Psoas muscle (tissue), 8 donors: Measurements from ENCODE around the gene LPP. TPM values are rescaled to one million over a fixed set of nuclear protein-coding genes. Genes with fewer than 3 reads are reported as not detected.

Experiments
- ATAC-seq, 4 donors: fragments of 200-7000 bp; cut with Tn5 transposase; one replicate each; pipeline ENCODE4 v1.9.1; 2020; ENCODE audit warnings: moderate library complexity in 3 of 4, mild to moderate bottlenecking in 2 of 4
- DNase-seq, 2 donors: peaks; one replicate each; pipeline ENCODE4 v3.0.0-alpha.2; 2020
- H3K27ac ChIP-seq: fragments of 200-600 bp; one replicate; pipeline ENCODE4 v1.8.0; 2022
- H3K27me3 ChIP-seq, 3 donors: fragments of 200-600 bp in 1 of 3; one replicate each; pipeline versions ENCODE4 v1.6.1 to v1.8.0; 2013 to 2022; ENCODE audit warnings: low read length in 2 of 3, mild to moderate bottlenecking in 2 of 3, moderate library complexity in 1 of 3; ENCODE audit not compliant: insufficient read depth in 3 of 3
- H3K36me3 ChIP-seq, 2 donors: fragments of 200-600 bp in 1 of 2; one replicate each; pipeline versions ENCODE4 v1.6.1 to v1.8.0; 2013 to 2022; ENCODE audit warnings: low read depth in 1 of 2, mild to moderate bottlenecking in 1 of 2, moderate library complexity in 1 of 2; ENCODE audit not compliant: insufficient read depth in 1 of 2
- H3K4me1 ChIP-seq: fragments of 200-600 bp; one replicate; pipeline ENCODE4 v1.8.0; 2022
- H3K4me3 ChIP-seq: fragments of 200-600 bp; one replicate; pipeline ENCODE4 v1.8.0; 2022; ENCODE audit warnings: mild to moderate bottlenecking
- H3K9me3 ChIP-seq: fragments of 200-600 bp; one replicate; pipeline ENCODE4 v1.8.0; 2022
- WGBS, 3 donors: extraction: QIAGEN DNeasy Blood & Tissue Kit; methylation state at CpG; one replicate each; pipeline versions ENCODE4 v1.1.6 to v1.1.7; 2013; 5-methylcytosine and 5-hydroxymethylcytosine counted together
- intact Hi-C, 2 donors: fragments of 100-400 bp; cut with DNase I; formaldehyde crosslinking; loops; one replicate each; pipeline versions ENCODE4 v1.11.0 to v1.14.2; 2022
- polyA plus RNA-seq, 3 donors: library from polyadenylated mRNA; stranded (reverse); fragments of 200-250 nt; gene quantifications; one replicate each; pipeline ENCODE4 v1.2.3, GENCODE V29; 2013
- total RNA-seq, 4 donors: library from RNA; stranded (reverse); fragmentation: NEBNext Ultra II Directional in 2 of 4; extraction: Animal tissue kit (Norgen Biotek cat#: 25700) in 2 of 4; gene quantifications; one replicate each; pipeline versions ENCODE4 v1.2.1 to v1.2.4, GENCODE V29; 2021 to 2023
- TF ChIP-seq, protein P1 (sequence below): fragments of 200-600 bp; IDR thresholded peaks from one replicate; pipeline ENCODE4 v1.8.0; 2022; ENCODE audit warnings: antibody characterized with exemption
- donor health status: healthy with polysubstance abuse.
- donor health status: DM: no; HTN: no; CAD: no; lungs with moderate emphysema.
- donor health status: Bipolar disorder and iron deficiency.
- donor health status: healthy.
- donor health status: DM: yes; HTN: yes; CAD: no.
- donor health status: DM: no; HTN: no; CAD: no.
- donor health status: DM: no; HTN: no; CAD: no.
- donor health status: DM: yes; HTN: yes; CAD: no.

LPP gene
- total and polyA plus RNA-seq, 7 donors, result 2.6 to 80.3 (median 42.8) TPM

DNA sequence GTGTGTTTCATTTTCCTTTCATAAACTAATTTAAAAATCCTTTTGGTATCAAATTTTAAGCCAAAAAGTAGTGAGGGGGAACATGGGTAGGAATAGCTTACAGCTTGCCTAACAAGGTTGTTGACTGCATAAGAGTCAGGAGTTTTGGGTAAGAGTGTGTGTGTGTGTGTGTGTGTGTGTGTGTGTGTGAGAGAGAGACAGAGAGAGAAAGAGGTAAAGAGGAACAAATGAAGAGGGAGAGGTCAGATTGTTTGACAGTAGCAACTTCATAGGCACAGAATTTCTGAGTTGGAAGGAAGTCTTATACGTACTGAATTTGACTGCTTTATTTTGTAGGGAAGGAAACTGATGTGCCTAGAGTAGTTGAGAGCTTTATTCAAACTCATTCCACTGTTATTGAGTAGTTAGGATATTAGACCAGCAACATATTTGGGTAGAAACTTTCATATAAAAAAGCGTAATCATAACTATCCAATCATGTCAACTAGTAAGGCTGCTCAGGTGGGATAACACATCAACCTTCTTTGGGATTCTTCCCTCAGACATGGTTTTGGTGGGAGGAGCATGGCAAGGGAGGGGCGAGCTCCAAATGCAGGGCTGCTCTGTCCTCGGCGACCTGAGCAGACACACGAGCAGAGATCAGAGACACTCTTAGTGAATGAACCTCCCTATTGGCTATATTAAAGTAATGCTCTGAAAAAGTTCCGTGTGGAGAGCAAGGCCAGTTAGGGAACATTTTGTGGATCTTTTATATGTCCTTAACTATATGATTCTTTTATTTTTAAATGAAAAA, 86.4 kb downstream of the LPP start:
- 56 to 78% (median 62%) methylated on average over 7 of the region's 7 CpGs for WGBS, 3 donors
- no peaks in the 10 kb centered on the region for H3K9me3 ChIP-seq
- H3K27ac ChIP-seq, result peak overlapping the region; percentile 91
- peaks cover 30% of the 10 kb centered on the region for H3K4me1 ChIP-seq
- intact Hi-C loops, result loop anchor here in 1 of 2 donors (5.0 kb wide), 1 partner anchor 498 kb away; no protein-coding TSS in a partner anchor
- TF ChIP-seq, protein P1, sequence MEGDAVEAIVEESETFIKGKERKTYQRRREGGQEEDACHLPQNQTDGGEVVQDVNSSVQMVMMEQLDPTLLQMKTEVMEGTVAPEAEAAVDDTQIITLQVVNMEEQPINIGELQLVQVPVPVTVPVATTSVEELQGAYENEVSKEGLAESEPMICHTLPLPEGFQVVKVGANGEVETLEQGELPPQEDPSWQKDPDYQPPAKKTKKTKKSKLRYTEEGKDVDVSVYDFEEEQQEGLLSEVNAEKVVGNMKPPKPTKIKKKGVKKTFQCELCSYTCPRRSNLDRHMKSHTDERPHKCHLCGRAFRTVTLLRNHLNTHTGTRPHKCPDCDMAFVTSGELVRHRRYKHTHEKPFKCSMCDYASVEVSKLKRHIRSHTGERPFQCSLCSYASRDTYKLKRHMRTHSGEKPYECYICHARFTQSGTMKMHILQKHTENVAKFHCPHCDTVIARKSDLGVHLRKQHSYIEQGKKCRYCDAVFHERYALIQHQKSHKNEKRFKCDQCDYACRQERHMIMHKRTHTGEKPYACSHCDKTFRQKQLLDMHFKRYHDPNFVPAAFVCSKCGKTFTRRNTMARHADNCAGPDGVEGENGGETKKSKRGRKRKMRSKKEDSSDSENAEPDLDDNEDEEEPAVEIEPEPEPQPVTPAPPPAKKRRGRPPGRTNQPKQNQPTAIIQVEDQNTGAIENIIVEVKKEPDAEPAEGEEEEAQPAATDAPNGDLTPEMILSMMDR, result no peak
- DNase-seq, result peak in 1 of 2 donors; percentile 61
- no peaks in the 10 kb centered on the region for H3K36me3 ChIP-seq
- H3K4me3 ChIP-seq, result peak overlapping the region; percentile 14
- H3K27me3 ChIP-seq, result no peaks in the 10 kb centered on the region
- ATAC-seq, result peak; percentile 36 to 58 (median 43)

GRCh38 chr3:188241072-188241471, 87.1 kb downstream of the LPP start:
- TF ChIP-seq, protein P1, result no peak
- intact Hi-C loops, result loop anchor here in 1 of 2 donors (5.0 kb wide), 1 partner anchor 499 kb away; no protein-coding TSS in a partner anchor
- peaks cover 32% of the 10 kb centered on the region for H3K4me1 ChIP-seq
- WGBS, 3 donors, result 17 to 38% (median 32%) methylated on average over 7 of the region's 7 CpGs
- H3K4me3 ChIP-seq, result peak overlapping the region; percentile 14
- ATAC-seq (peak; percentile 91 to 96 (median 93)), DNase-seq (peak; percentile 44 to 89)
- no peaks in the 10 kb centered on the region for H3K36me3 ChIP-seq
- H3K27me3 ChIP-seq, result no peaks in the 10 kb centered on the region
- H3K9me3 ChIP-seq, result no peaks in the 10 kb centered on the region
- H3K27ac ChIP-seq, result peak overlapping the region; percentile 91

- peak; percentile 76 to 85 (median 80) for ATAC-seq
- DNase-seq, result no peak
- peaks cover 41% of the 10 kb centered on the region for H3K4me1 ChIP-seq
- intact Hi-C loops, result loop anchor here in 1 of 2 donors (5.0 kb wide), 1 partner anchor 500 kb away; no protein-coding TSS in a partner anchor
- peak overlapping the region; percentile 91 for H3K27ac ChIP-seq
- H3K4me3 ChIP-seq, result peak overlapping the region; percentile 14
- no peaks in the 10 kb centered on the region for H3K36me3 ChIP-seq
- WGBS, 3 donors, result 25 to 43% (median 32%) methylated on average over 3 of the region's 3 CpGs
- H3K9me3 ChIP-seq, result no peaks in the 10 kb centered on the region
- H3K27me3 ChIP-seq, result no peaks in the 10 kb centered on the region
- TF ChIP-seq, protein P1, result no peak
Observed at GRCh38 chr3:188241883-188242282, 87.9 kb downstream of the LPP start.

DNA sequence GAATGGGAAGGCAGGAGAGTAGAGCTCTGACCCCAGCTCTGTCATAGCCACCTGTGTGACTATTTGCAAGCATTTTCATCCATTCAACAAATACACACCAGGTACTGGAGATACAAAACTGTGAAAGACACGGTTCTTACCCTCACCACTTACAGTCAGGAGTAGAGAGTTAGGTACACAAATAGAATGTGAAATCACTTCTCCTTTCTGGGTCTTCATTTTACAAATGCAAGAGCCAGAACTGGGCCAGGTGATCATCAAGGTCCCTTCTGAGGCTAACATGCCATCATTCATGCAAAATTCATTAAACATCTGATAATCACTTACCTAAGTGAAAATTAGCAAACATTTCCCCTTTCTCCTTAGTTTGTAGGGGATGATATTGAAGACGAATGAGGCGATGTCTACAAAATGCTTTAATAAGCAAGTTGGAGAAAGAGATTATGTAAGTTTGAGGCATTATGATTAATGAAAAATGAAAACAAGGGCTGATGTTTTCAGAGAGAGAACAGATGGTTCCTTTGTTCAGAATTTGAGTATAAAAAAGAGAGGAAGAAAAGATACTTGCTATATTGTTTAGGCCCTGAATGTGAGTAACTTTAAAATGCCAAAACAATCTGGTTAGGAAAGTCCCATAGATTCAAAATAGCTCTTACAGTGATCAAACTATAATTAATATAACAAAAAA, 88.6 kb downstream of the LPP start:
- Histone ChIP-seq H3K36me3 (no peaks in the 10 kb centered on the region), H3K4me1 (peaks cover 46% of the 10 kb centered on the region), H3K4me3 (no peak overlapping the region), H3K27ac (peak overlapping the region; percentile 91), H3K27me3 (no peaks in the 10 kb centered on the region), H3K9me3 (no peaks in the 10 kb centered on the region)
- TF ChIP-seq, protein P1, result no peak
- 59 to 77% (median 61%) methylated on average over 3 of the region's 3 CpGs for WGBS, 3 donors
- intact Hi-C loops, result loop anchor here in 1 of 2 donors (5.0 kb wide), 1 partner anchor 500 kb away; no protein-coding TSS in a partner anchor
- no peak for DNase-seq
- peak; percentile 17 to 70 (median 38) for ATAC-seq
